K562 (cell line): Measurements from ENCODE around the gene CEBPE. TPM values are rescaled to one million over a fixed set of nuclear protein-coding genes. Genes with fewer than 3 reads are reported as not detected.
A peak's percentile ranks its signal among the peaks of the same experiment; 100 is the strongest.

Source experiments
- ASH1L ChIP-seq: fragments of 450-650 bp; IDR thresholded peaks from 2 replicates; pipeline ENCODE4 v1.6.1; 2018; ENCODE audit warnings: borderline replicate concordance, mild to moderate bottlenecking, low read depth; ENCODE audit not compliant: partially characterized antibody
- CBX8 ChIP-seq: fragments of 200-600 bp; sonication (generic); IDR thresholded peaks from 2 replicates; pipeline ENCODE4 v1.6.1; 2012; ENCODE audit warnings: borderline replicate concordance, mixed run types, low read depth, mild to moderate bottlenecking, moderate library complexity, mixed read lengths, low read length, control low read depth, inconsistent platforms; ENCODE audit not compliant: poor library complexity, severe bottlenecking; ENCODE audit errors: extremely low read depth
- DIDO1 ChIP-seq: fragments of 450-650 bp; IDR thresholded peaks from 2 replicates; pipeline ENCODE4 v1.6.1; 2016; ENCODE audit warnings: low read depth, missing biosample characterization, missing genetic modification characterization
- ELF4 ChIP-seq: fragments of 450-650 bp; formaldehyde crosslinking; IDR thresholded peaks from 2 replicates; pipeline ENCODE4 v1.4.0; 2022; ENCODE audit warnings: missing genetic modification characterization
- FOS ChIP-seq: IDR thresholded peaks from 3 replicates; pipeline ENCODE4 v1.6.1; 2011; ENCODE audit not compliant: insufficient read length; ENCODE audit errors: extremely low read depth
- MITF ChIP-seq: IDR thresholded peaks from 2 replicates; pipeline ENCODE4 v1.6.1; 2014; ENCODE audit warnings: antibody characterized with exemption
- NFIX ChIP-seq: fragments of 250-450 bp; sonication (Bioruptor Pico); IDR thresholded peaks from 2 replicates; pipeline ENCODE4 v1.4.0; 2020; ENCODE audit warnings: low read depth, mild to moderate bottlenecking, moderate library complexity
- NFXL1 ChIP-seq: fragments of 450-650 bp; formaldehyde crosslinking; IDR thresholded peaks from 2 replicates; pipeline ENCODE4 v1.4.0; 2021; ENCODE audit warnings: mild to moderate bottlenecking
- PHB ChIP-seq: fragments of 250-450 bp; sonication (Bioruptor Pico); IDR thresholded peaks from 2 replicates; pipeline ENCODE4 v1.5.0; 2021
- PHTF2 ChIP-seq: fragments of 250-450 bp; sonication (Bioruptor Pico); IDR thresholded peaks from 2 replicates; pipeline ENCODE4 v1.5.0; 2021; ENCODE audit warnings: mild to moderate bottlenecking
- RBBP5 ChIP-seq: fragments of 200-600 bp; sonication (generic); IDR thresholded peaks from 2 replicates; pipeline ENCODE4 v1.6.1; 2012; ENCODE audit warnings: borderline replicate concordance, mild to moderate bottlenecking, low read length, control low read depth, inconsistent platforms; ENCODE audit not compliant: insufficient read depth, poor library complexity, severe bottlenecking
- RBM15 ChIP-seq: fragments of 200-400 bp; formaldehyde crosslinking; IDR thresholded peaks from 2 replicates; pipeline ENCODE4 v1.6.1; 2018; ENCODE audit warnings: mild to moderate bottlenecking, low read length, moderate library complexity; ENCODE audit not compliant: insufficient read depth
- SNIP1 ChIP-seq: fragments of 450-650 bp; IDR thresholded peaks from 2 replicates; pipeline ENCODE4 v1.7.1; 2017; ENCODE audit warnings: low read depth, mild to moderate bottlenecking
- STAT5B ChIP-seq: fragments of 250-450 bp; sonication (Bioruptor Pico); IDR thresholded peaks from 2 replicates; pipeline ENCODE4 v1.8.0; 2021; ENCODE audit warnings: mild to moderate bottlenecking, inconsistent platforms
- SUPT5H ChIP-seq: fragments of 450-650 bp; IDR thresholded peaks from 2 replicates; pipeline ENCODE4 v1.6.1; 2016
- ZBTB40 ChIP-seq, 2 experiments: fragments of 450-650 bp in 1 of 2; sonication (generic) in 1 of 2; formaldehyde crosslinking in 1 of 2; IDR thresholded peaks; 2 replicates each; pipeline versions ENCODE4 v1.7.1 to v1.9.0; 2016 to 2022; ENCODE audit warnings: inconsistent platforms in 1 of 2, mild to moderate bottlenecking in 1 of 2, missing genetic modification reagents in 1 of 2
- ZNF253 ChIP-seq: fragments of 250-450 bp; sonication (Bioruptor Pico); conservative IDR thresholded peaks from 2 replicates; pipeline ENCODE4 v1.6.1; 2021; ENCODE audit warnings: mild to moderate bottlenecking
- polyA plus RNA-seq, 8 experiments: library from polyadenylated mRNA; depleted of rRNA in 4 of 8; stranded (reverse) in 5 of 8; unstranded in 3 of 8; fragments of >200 nt; fragmentation: Nextera tagmentation in 2 of 8; fragmentation: Illumina TruSeq in 1 of 8; extraction: Ambion mirVana in 2 of 8; extraction: Trizol in 1 of 8; gene quantifications; 2 replicates each; pipeline versions ENCODE4 v1.2.1 to v1.2.3, GENCODE V29; 2011 to 2014; ENCODE audit warnings: inconsistent platforms in 1 of 8, missing spikeins in 1 of 8
- total RNA-seq, 7 experiments: library from RNA; depleted of rRNA in 6 of 7; stranded (reverse); fragments of >200 nt in 6 of 7; fragmentation: Illumina TruSeq in 2 of 7; extraction: Trizol in 2 of 7; gene quantifications; 2 replicates each; pipeline versions ENCODE4 v1.2.1 to v1.2.3, GENCODE V29; 2011 to 2021; ENCODE audit warnings: low replicate concordance in 1 of 7

The CEBPE gene
- total and polyA plus RNA-seq, 9 of the 15 experiments (the other 6 are each of a cell fraction or from before 2014, with no cell fraction given) = 0.09 to 0.15 (median 0.13) TPM; not detected in 6

GRCh38 chr14:23095196-23096108 lies 23.6 kb downstream of the CEBPE start, which contains the start of gene C14orf119 (continued):
- TF ChIP-seq ZBTB40 (IDR thresholded peaks at IDR 0.05) (peak; percentile 77), ZBTB40 (CRISPR knock-in tag; IDR thresholded peaks at IDR 0.05) (no peak), RBBP5 (peak; percentile 55), SNIP1 (no peak), PHB (CRISPR knock-in tag) (0 out of 2 replicates have a peak, but pooled peaks have one; percentile 78), NFXL1 (no peak), STAT5B (CRISPR knock-in tag) (no peak), SUPT5H (peak; percentile 64), MITF (no peak), ELF4 (CRISPR knock-in tag) (0 out of 2 replicates have a peak, but pooled peaks have one; percentile 42), DIDO1 (tag) (no peak), ASH1L (no peak), NFIX (CRISPR knock-in tag) (no peak), RBM15 (no peak), ZNF253 (CRISPR knock-in tag) (no peak), CBX8 (no peak), FOS (no peak), PHTF2 (no peak)
